DOHH2 (cell line): Measurements from ENCODE around the gene SLC19A2.

ENCODE experiments used
- CTCF ChIP-seq: fragments of 200-600 bp; sonication (generic); IDR thresholded peaks from one replicate; pipeline ENCODE4 v1.5.1; 2014; ENCODE audit warnings: antibody characterized with exemption, mild to moderate bottlenecking, low read depth, low read length; ENCODE audit not compliant: poor library complexity, severe bottlenecking
- EZH2phosphoT487 ChIP-seq: fragments of 200-600 bp; sonication (generic); IDR thresholded peaks from 2 replicates; pipeline ENCODE4 v1.6.1; 2017; ENCODE audit warnings: borderline replicate concordance, mild to moderate bottlenecking, antibody characterized with exemption, low read length, moderate library complexity, mixed read lengths

DNA sequence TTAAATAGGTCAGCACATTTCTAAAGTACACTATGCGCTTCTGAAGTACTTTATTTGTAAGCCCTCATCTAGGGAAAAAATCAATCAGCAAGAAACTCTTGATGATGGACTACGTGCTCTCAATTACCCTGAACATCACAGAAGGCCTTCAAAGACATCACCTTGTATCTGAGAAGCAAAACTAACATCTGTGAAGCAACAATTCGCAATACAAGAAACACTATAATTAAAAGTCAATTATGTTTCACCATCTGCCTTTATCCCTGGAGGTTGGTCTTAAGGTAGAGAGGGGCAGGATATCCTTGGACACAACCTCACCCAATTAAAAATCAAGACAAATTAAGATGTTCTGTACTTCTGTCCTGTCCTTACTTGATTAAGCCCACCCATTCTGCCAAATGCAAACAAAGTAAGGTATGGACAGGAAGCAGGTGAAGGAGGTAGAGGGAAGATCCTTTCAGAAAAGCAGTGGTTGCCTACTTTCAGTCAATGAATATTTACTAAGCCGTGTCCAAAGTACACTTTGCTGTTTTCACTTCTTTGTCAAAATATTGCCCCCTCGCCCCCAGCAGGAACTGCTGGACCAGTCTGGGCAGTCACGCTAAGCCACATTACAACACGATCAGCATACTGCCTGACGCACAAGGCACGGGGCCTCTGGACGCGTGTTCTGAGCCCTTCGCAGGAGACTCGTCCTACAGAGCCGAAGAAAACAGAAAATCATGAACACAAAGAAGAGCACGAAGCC, 887 bp downstream of the SLC19A2 start:
- TF ChIP-seq CTCF: no peak
- no peak for TF ChIP-seq EZH2phosphoT487
